GM10847 (cell line): ENCODE measurements around the gene OR2A25.

ENCODE experiments used
- POLR2A ChIP-seq: IDR thresholded peaks from 2 replicates; pipeline ENCODE4 v1.6.1; 2011; ENCODE audit not compliant: insufficient read length; ENCODE audit errors: extremely low read depth

The OR2A25 gene

GRCh38 chr7:144069511-144069910 lies at the start of gene OR2A25:
Gene OR2A25 (plus strand): TSS chr7:144069811. CDS start chr7:144074220, 4,409 bp downstream.
- TF ChIP-seq POLR2A = no peak

DNA sequence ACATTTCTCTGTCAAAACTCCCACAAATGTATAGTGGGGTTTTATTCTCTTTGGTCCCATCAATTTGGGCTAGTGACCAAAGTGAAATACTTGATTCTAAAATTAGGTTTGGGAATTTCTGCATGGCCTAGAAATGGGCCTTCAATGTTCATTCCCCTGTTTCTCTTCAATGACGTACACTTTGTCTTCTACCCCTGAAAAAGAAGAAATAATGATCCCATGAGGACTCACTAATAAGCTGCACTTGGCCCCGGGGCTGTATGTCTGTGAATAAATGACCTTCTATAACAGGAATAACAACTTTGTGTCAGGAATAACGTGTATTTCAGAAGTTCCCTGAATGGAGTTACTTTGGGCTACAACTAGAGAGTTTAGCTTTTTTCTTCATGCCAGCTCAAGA lies 49.3 kb upstream of the OR2A25 start:
- TF ChIP-seq POLR2A = no peak

- TF ChIP-seq POLR2A = no peak
Observed at GRCh38 chr7:144022169-144022568, 47.4 kb upstream of the OR2A25 start.

- TF ChIP-seq POLR2A = no peak
Observed at GRCh38 chr7:144023171-144023827, 46.3 kb upstream of the OR2A25 start.

GRCh38 chr7:144024213-144024612 lies 45.4 kb upstream of the OR2A25 start:
- TF ChIP-seq POLR2A = no peak

DNA sequence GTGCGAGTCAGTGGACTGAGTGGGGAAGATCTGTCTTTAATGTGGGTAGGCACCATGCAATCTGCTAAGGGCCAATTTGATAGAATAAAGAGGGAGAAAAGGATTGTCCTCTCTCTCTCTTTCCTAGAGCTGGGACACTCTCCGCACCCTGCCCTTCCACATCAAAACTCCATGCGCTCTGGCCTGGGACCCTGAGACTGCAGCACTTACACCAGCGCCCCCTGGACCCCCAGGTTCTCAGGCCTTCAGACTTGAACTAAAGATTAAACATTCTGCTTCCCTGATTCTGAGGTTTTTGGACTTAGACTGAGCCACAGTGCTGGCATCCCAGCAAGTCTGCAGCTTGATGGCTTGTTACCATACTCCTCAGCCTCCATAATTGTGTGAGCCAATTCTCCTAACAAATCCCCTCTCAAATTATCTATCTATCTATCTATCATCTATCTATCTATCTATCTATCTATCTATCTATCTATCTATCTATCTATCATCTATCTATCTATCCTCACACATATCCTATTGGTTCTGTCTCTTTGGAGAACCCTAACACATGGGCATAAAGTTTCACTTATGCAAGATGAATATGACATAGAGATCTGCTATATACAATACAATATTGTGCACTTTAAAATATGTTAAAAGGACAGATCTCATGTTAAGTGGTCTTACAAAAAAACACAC lies 43.3 kb upstream of the OR2A25 start:
- no peak for TF ChIP-seq POLR2A

- no peak for TF ChIP-seq POLR2A
Observed at GRCh38 chr7:144027070-144027469, 42.5 kb upstream of the OR2A25 start.

GRCh38 chr7:144027974-144028373 lies 41.6 kb upstream of the OR2A25 start:
- TF ChIP-seq POLR2A = no peak

- no peak for TF ChIP-seq POLR2A
Observed at GRCh38 chr7:144028547-144028946, 41.1 kb upstream of the OR2A25 start.

- no peak for TF ChIP-seq POLR2A
Observed at GRCh38 chr7:144032516-144032915, 37.1 kb upstream of the OR2A25 start.

DNA sequence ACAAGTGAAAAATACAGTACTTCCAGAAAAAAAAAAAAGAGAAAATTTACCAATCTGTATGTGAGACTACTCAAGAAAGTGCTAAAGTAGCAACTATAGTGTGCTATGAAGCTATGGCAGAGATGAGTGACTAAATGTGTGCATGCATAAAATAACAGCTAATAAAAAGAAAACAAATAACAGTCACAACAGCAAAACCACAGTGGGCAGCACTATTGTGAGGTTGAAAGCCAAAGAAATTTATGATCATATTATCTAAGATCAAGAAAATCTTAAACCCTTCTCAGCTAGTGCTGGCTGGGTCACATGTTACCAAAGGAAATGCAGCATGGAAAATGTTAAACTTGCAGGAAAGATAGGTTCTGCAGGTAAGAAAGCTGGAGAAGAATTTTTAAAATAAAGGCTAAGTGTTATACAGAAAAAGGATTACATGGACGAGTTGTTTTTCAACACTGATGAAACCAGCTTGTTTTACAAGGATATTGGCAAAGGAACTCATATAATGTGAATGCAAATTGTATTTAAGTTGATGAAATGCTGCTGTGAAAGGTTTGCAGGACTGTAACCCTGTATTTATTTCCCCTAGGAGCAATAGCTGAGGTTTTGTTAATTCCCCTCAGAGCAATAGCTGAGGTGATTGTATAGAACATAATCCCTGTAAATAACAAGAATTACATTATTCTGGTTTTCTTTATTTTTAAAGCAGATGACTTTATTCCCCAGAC lies 36.5 kb upstream of the OR2A25 start:
- TF ChIP-seq POLR2A = no peak

GRCh38 chr7:144035385-144035784 lies 34.2 kb upstream of the OR2A25 start:
- no peak for TF ChIP-seq POLR2A

DNA sequence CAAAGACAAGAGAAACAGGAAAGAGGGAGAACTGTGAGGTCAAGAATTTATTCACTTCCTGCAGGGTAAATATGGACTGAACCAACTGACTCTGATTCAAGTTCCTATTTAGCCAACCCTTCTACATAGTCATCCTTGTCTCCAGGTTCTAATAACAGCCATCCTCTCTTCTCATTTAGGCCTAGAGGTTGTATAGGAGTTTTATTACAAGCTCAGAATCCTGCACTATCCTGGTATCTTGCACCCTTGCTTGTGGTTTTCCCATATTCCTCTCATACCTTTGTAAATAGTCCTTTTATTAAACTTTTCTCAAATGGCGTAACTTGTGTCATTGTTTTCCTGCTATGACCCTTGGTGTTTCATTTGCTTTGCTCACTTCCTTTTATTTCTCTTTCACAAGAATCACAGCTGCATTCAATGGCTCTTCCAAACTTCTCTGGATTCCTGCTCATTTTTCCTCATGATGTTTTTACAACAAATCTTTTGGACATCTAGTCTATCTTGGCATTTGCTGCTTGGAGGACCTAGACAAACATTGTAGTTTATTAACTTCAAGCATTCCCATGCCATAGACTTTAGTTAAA lies 33.2 kb upstream of the OR2A25 start:
- no peak for TF ChIP-seq POLR2A

DNA sequence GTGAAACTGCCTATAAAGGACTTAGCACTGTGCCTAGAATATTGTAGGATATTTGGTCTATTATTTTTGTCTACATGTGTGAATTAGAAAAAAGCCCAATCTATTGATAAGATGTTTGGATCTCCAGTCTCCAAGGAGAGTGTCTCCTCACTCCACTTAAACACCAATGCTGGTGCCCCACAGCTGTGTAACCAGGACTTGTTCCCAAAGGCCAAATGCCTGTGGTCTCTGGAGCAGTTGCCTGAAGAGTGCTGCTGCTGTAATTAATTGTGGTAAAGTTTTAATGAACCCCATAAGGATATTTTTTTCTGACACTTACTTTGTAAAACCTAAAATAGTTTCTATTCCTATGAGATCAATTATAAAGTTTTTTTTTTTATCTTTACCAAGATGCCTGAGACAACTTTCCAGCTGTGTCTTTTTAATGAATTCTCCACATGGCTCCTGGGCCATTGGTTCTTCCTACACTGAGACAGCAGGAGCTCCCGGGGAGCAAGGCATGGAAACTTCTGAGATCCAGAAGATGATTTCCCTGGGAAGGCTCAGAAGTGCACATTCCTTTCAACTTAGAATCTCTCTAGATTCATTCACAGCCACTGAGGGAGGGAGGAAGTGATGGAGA lies 32.1 kb upstream of the OR2A25 start:
- no peak for TF ChIP-seq POLR2A

DNA sequence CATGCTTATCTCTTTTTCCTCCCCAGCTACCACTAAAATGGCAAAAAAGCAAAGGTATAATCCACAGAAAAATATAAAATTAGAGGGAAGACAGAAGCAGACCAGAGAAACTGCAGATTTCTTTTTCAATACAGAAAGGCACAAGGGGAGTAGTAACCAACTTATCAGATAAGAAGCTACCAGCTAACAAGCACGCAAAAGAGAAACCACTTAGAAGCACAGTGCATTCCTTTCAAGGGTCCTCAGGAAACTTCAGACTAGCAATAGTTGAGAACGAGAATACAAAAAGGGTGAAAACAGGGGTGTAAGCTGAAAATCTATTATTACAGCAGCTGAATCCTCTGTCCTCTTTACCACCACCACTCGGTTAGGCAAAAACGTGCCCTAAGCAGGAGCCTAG lies 30.7 kb upstream of the OR2A25 start:
- TF ChIP-seq POLR2A = no peak
